Measurements from ENCODE around the gene ZHX3. TPM values are rescaled to one million over a fixed set of nuclear protein-coding genes. Genes with fewer than 3 reads are reported as not detected.

Gene ZHX3
- total RNA-seq, 4 donors from 2014 or later: 47.1 to 58.6 (median 50.7) TPM

GRCh38 chr20:41248368-41249024 is 69.0 kb downstream of the ZHX3 start:
- TF ChIP-seq CTCF (IDR thresholded peaks at IDR 0.05): no peak
- peak; percentile 99 to 100 for TF ChIP-seq EP300 (IDR thresholded peaks at IDR 0.05)
- TF ChIP-seq POLR2A (IDR thresholded peaks at IDR 0.05): peak in 1 of 2 donors; percentile 49
- Histone ChIP-seq H3K27ac (peak overlapping the region; percentile 89 to 97 (median 96)), H3K27me3 (no peaks in the 10 kb centered on the region), H3K36me3 (no peaks in the 10 kb centered on the region), H3K9me3 (no peaks in the 10 kb centered on the region), H3K4me1 (peaks cover 26 to 81% (median 58%) of the 10 kb centered on the region in 4 donors), H3K4me3 (no peak overlapping the region)
- WGBS, 2 donors: 15 to 20% methylated on average over 4 of the region's 4 CpGs
- DNase-seq (ENCODE audit: low spot score in 2 of 2): peak in 1 of 2 donors; percentile 61

DNA sequence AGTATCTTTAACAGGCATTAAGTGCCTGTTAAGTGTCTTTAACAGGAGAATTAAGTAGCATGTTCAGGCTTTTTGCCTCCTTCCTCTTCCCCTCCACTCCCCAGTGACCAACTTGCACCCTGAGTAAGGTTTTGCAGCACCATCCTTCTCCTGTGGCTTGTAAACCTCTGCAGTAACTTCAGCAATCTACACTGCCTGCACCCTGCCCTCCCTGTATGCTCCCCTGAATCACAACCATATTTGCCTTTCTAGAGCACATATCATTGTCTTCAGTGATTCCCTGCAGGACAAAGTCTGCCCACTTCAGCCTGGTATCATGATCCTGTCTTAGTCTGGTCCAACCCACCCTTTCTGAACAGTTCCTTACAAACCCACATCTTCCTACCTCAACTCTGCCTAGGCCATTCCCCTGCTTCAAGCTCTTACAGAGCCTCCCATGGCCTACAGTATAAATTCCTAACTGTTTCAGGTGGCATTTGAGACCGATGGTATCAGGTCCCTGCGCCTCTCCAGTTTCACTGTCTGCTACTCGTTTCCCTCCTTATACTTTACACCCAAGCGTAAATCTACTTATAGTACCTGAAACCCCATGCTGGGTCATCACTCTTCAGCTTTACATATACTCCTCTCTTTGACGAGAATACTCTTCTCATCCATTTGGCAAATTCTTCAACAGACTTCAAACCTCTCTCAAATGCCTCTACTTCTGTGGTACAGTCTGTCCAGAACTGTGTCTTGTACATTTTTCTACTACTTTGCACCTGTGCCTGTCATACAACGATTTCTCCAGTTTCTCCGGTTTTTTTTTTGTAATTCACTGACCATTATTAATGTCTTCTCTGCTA is 69.8 kb downstream of the ZHX3 start:
- Histone ChIP-seq H3K9me3 (no peaks in the 10 kb centered on the region), H3K27me3 (no peaks in the 10 kb centered on the region), H3K4me1 (peaks cover 26 to 88% (median 58%) of the 10 kb centered on the region in 4 donors), H3K4me3 (no peak overlapping the region), H3K36me3 (no peaks in the 10 kb centered on the region), H3K27ac (peak overlapping the region; percentile 83 to 97 (median 92))
- no peak for TF ChIP-seq EP300 (IDR thresholded peaks at IDR 0.05)
- TF ChIP-seq POLR2A (IDR thresholded peaks at IDR 0.05): no peak
- TF ChIP-seq CTCF (IDR thresholded peaks at IDR 0.05): no peak
- WGBS, 2 donors: 61% methylated on average over 7 of the region's 7 CpGs
- DNase-seq (ENCODE audit: low spot score in 2 of 2): no peak

GRCh38 chr20:41245086-41245707 is 72.3 kb downstream of the ZHX3 start:
- TF ChIP-seq EP300 (IDR thresholded peaks at IDR 0.05) (no peak), CTCF (IDR thresholded peaks at IDR 0.05) (peak in 3 of 5 experiments; percentile 7 to 41 (median 23))
- H3K9me3 ChIP-seq: no peaks in the 10 kb centered on the region
- WGBS, 2 donors: 37 to 54% methylated on average over 2 of the region's 2 CpGs
- H3K27ac ChIP-seq: peak overlapping the region; percentile 83 to 97 (median 92)
- H3K4me3 ChIP-seq: no peak overlapping the region
- peaks cover 26 to 90% (median 50%) of the 10 kb centered on the region in 4 donors for H3K4me1 ChIP-seq
- H3K27me3 ChIP-seq: no peaks in the 10 kb centered on the region
- no peak for DNase-seq (ENCODE audit: low spot score in 2 of 2)
- H3K36me3 ChIP-seq: no peaks in the 10 kb centered on the region

- no peak overlapping the region for H3K4me3 ChIP-seq
- TF ChIP-seq EP300 (IDR thresholded peaks at IDR 0.05): no peak
- TF ChIP-seq POLR2A (IDR thresholded peaks at IDR 0.05): no peak
- no peak for TF ChIP-seq CTCF (IDR thresholded peaks at IDR 0.05)
- no peaks in the 10 kb centered on the region for H3K27me3 ChIP-seq
- 72 to 76% methylated on average over 2 of the region's 2 CpGs for whole genome bisulfite sequencing, 2 donors
- peaks cover 20 to 67% (median 38%) of the 10 kb centered on the region in 4 donors for H3K4me1 ChIP-seq
- H3K36me3 ChIP-seq: peaks cover 0 to 5% (median 0%) of the 10 kb centered on the region in 3 donors
- no peak for DNase-seq (ENCODE audit: low spot score in 2 of 2)
- H3K27ac ChIP-seq: peak overlapping the region in 1 of 4 donors; percentile 97
- no peaks in the 10 kb centered on the region for H3K9me3 ChIP-seq
Observed at GRCh38 chr20:41242807-41243206, 74.7 kb downstream of the ZHX3 start.
